ENCODE data around the gene HAT1.

Gene HAT1

GRCh38 chr2:172021074-172021931 is 99.0 kb downstream of the HAT1 start:
- TF ChIP-seq CTCF (conservative IDR thresholded peaks at IDR 0.05), result no peak
- peak overlapping the region; percentile 40 for H3K27ac ChIP-seq

GRCh38 chr2:172021955-172022354 is 99.7 kb downstream of the HAT1 start:
- no peak overlapping the region; the same call in 1 of the 2 replicates for H3K27ac ChIP-seq
- no peak for TF ChIP-seq ZFX (IDR thresholded peaks at IDR 0.05)
- no peak for TF ChIP-seq CTCF (conservative IDR thresholded peaks at IDR 0.05)

- TF ChIP-seq CTCF (conservative IDR thresholded peaks at IDR 0.05) (no peak), ZFX (IDR thresholded peaks at IDR 0.05) (no peak)
- no peak overlapping the region for H3K27ac ChIP-seq
Observed at GRCh38 chr2:172031536-172031935, 109.3 kb downstream of the HAT1 start.
